GM12864 (cell line): ENCODE data around the gene CTNNA2.

ENCODE experiments used
- DNase-seq: peaks from one replicate; pipeline ENCODE4 v3.0.0-alpha.2; 2011; ENCODE audit warnings: low read depth
- H3K4me3 ChIP-seq: 2 replicates; pipeline ENCODE4 v1.5.1; 2011; ENCODE audit warnings: mild to moderate bottlenecking, low read depth, low read length, control low read depth
- CTCF ChIP-seq: IDR thresholded peaks from 2 replicates; pipeline ENCODE4 v1.5.1; 2011; ENCODE audit warnings: low read depth, mild to moderate bottlenecking, moderate library complexity, low read length, control low read depth, inconsistent platforms; ENCODE audit errors: missing control alignments

CTNNA2 gene

GRCh38 chr2:79547568-79547967, 34.7 kb downstream of the CTNNA2 start:
- no peak overlapping the region for H3K4me3 ChIP-seq
- no peak for DNase-seq
- TF ChIP-seq CTCF, result no peak

GRCh38 chr2:79552653-79553052, 39.8 kb downstream of the CTNNA2 start:
- no peak overlapping the region for H3K4me3 ChIP-seq
- no peak for TF ChIP-seq CTCF
- DNase-seq, result no peak

GRCh38 chr2:79554899-79555298, 42.0 kb downstream of the CTNNA2 start:
- no peak for TF ChIP-seq CTCF
- H3K4me3 ChIP-seq, result no peak overlapping the region
- DNase-seq, result no peak

GRCh38 chr2:79564065-79564464, 51.2 kb downstream of the CTNNA2 start:
- H3K4me3 ChIP-seq, result no peak overlapping the region
- DNase-seq, result no peak
- no peak for TF ChIP-seq CTCF

- H3K4me3 ChIP-seq, result no peak overlapping the region
- TF ChIP-seq CTCF, result no peak
Observed at GRCh38 chr2:79569048-79569447, 56.2 kb downstream of the CTNNA2 start.

GRCh38 chr2:79573895-79574674, 61.2 kb downstream of the CTNNA2 start:
- H3K4me3 ChIP-seq, result no peak overlapping the region
- DNase-seq, result no peak
- TF ChIP-seq CTCF, result no peak

More at GRCh38 chr2:79569048-79569447, 56.2 kb downstream of the CTNNA2 start:
- DNase-seq, result no peak

GRCh38 chr2:79576451-79576850, 63.6 kb downstream of the CTNNA2 start:
- TF ChIP-seq CTCF, result no peak
- no peak for DNase-seq
- no peak overlapping the region for H3K4me3 ChIP-seq
